ENCODE measurements around the gene THEMIS. TPM values are rescaled to one million over a fixed set of nuclear protein-coding genes. Genes with fewer than 3 reads are reported as not detected.
"Not testable (repeated sequence)": the region's sequence is repeated elsewhere in the genome, so short reads cannot be mapped to it uniquely, and the experiment has no call there.

The THEMIS gene
- total RNA-seq, 4 donors from 2014 or later, result 0.68 to 1.8 (median 1.4) TPM

DNA sequence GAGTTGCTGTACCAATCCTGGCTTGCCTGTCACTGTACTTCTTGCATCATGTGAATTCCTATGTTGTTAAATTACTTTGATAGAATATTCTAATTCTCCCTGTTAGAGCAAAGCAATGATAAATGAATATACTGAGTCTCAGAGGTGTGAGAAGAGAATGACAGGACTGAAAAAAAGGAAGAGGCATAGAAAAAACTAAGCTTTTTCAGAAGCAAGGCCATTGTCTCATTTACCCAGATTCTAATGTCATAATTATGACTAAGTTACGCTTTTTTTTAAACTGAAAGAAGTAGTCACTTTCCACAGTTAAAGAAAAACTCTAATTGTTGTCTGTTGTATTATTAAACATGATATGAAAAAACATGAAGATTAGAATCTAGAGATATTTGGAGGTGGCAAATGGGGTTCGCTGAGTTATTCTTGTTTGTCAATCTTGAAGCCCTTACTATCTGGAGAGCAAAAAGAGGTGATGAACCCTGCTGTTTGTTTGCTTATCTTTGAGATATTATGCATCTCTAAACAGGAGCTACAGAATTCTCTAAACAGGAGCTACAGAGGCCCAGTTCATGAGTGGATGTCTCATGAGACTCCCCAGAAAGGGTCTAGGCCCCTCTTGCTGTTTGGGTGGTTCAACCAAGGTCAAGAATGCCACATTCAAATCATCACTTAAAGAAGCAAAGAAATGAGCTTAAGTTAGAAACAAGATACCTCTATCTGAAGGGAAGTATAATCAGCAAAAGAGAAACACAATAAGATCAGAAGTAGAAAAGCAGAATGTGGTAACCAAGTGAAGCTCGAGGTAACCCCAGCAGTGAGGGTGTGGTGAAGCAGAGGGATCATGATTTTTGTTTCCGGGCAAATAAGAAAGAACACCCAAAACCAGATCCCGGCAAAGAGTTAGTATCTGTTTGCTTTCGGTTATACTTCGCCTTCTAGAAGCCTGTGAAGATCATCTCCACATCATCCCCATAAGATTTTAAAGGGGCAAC lies 33.3 kb upstream of the THEMIS start:
- no peak for TF ChIP-seq CTCF (IDR thresholded peaks at IDR 0.05)
- TF ChIP-seq POLR2A (IDR thresholded peaks at IDR 0.05), result no peak
- H3K27ac ChIP-seq, result no peak overlapping the region
- 91 to 92% methylated on average over 7 of the region's 7 CpGs for WGBS, 2 donors
- intact Hi-C loops (cut with DNase I), result no loop called here
- no peaks in the 10 kb centered on the region for H3K36me3 ChIP-seq
- H3K4me3 ChIP-seq (replicated peaks in 1 of 3), result no peak overlapping the region
- DNase-seq, result no peak
- no peaks in the 10 kb centered on the region for H3K9me3 ChIP-seq
- H3K4me1 ChIP-seq, result peaks cover 0 to 2% of the 10 kb centered on the region in 2 donors
- H3K27me3 ChIP-seq, result no peaks in the 10 kb centered on the region

DNA sequence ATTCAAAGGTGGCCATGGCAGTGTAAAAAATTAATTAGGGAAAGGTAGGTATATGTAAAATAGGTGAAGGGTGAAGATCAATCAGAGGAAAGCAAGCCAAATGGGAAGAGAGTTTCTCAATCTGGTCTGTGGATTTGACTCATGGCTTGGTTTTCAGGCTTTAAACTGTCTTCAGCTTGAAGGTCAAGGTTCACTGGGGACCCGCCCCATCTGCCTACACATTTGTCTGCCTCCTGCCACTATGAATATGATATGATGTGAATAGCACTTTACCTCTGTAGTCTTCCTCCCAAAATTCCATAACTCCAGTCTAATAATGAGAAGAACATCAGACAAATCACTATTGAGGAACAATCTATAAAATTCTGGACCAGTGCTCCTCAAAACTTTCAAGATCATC lies 32.3 kb upstream of the THEMIS start:
- Histone ChIP-seq H3K36me3 (no peaks in the 10 kb centered on the region), H3K27me3 (no peaks in the 10 kb centered on the region), H3K27ac (no peak overlapping the region), H3K4me3 (replicated peaks in 1 of 3) (no peak overlapping the region), H3K4me1 (no peaks in the 10 kb centered on the region), H3K9me3 (no peaks in the 10 kb centered on the region)
- TF ChIP-seq POLR2A (IDR thresholded peaks at IDR 0.05) (no peak), CTCF (IDR thresholded peaks at IDR 0.05) (no peak)
- DNase-seq, result no peak
- intact Hi-C loops (cut with DNase I), result no loop called here
- WGBS, 2 donors, result 89 to 92% methylated on average over 1 of the region's 1 CpG

DNA sequence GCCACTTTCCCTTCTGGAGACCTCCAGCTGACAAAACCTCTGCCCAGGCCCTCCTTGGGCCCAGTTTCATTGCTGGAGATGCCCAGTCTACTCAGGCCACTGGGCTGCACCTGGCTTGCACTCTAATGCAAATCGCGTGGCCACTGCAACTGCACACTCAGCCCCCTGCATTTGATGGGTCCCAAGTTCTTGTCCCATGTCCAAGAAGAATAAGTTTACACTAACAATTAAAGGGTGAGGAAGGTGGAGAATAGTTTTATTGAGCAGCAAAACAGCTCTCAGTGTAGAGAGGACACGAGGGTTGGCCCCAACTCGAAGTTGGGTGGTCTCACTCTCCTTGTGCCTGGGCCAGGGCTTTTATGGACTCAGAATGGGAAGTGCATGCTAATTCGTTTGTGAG lies 31.9 kb upstream of the THEMIS start:
- Histone ChIP-seq H3K4me3 (replicated peaks in 1 of 3) (no peak overlapping the region), H3K27ac (no peak overlapping the region), H3K9me3 (no peaks in the 10 kb centered on the region), H3K4me1 (no peaks in the 10 kb centered on the region), H3K27me3 (no peaks in the 10 kb centered on the region), H3K36me3 (no peaks in the 10 kb centered on the region)
- no peak for DNase-seq
- intact Hi-C loops (cut with DNase I), result no loop called here
- 84 to 91% methylated on average over 5 of the region's 5 CpGs for WGBS, 2 donors
- TF ChIP-seq POLR2A (IDR thresholded peaks at IDR 0.05) (no peak), CTCF (IDR thresholded peaks at IDR 0.05) (no peak)

DNA sequence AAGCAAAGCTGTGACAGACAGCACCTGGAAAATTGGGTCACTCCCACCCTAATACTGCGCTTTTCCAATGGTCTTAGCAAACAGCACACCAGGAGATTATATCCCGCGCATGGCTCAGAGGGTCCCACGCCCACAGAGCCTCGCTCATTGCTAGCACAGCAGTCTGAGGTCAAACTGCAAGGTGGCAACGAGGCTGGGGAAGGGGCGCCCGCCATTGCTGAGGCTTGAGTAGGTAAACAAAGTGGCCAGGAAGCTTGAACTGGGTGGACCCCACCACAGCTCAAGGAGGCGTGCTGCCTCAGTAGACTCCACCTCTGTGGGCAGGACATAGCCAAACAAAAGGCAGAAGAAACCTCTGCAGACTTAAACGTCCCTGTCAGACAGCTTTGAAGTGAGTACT lies 25.6 kb upstream of the THEMIS start:
- DNase-seq; H3K27me3 ChIP-seq; H3K4me3 ChIP-seq (replicated peaks in 1 of 3); H3K36me3 ChIP-seq; H3K27ac ChIP-seq; H3K9me3 ChIP-seq; intact Hi-C loops (cut with DNase I); H3K4me1 ChIP-seq: not testable (repeated sequence)
- 93 to 97% methylated on average over 6 to 10 of the region's 10 CpGs for WGBS, 2 donors

- 88% methylated on average over 2 of the region's 2 CpGs for WGBS, 2 donors
- DNase-seq, result no peak
- intact Hi-C loops (cut with DNase I), result no loop called here
- H3K36me3 ChIP-seq, result no peaks in the 10 kb centered on the region
- no peaks in the 10 kb centered on the region for H3K9me3 ChIP-seq
- no peaks in the 10 kb centered on the region for H3K27me3 ChIP-seq
- H3K4me1 ChIP-seq, result no peaks in the 10 kb centered on the region
- no peak overlapping the region for H3K27ac ChIP-seq
- H3K4me3 ChIP-seq (replicated peaks in 1 of 3), result no peak overlapping the region
- TF ChIP-seq CTCF (IDR thresholded peaks at IDR 0.05) (no peak), POLR2A (IDR thresholded peaks at IDR 0.05) (no peak)
These were observed 23.6 kb upstream of the THEMIS start for GRCh38 chr6:127924440-127924839.
